Measurements from ENCODE around the gene PTTG1IP. TPM values are rescaled to one million over a fixed set of nuclear protein-coding genes. Genes with fewer than 3 reads are reported as not detected.

The PTTG1IP gene
- total and polyA plus RNA-seq, 10 of the 15 experiments (the other 5 are each of a cell fraction or from before 2014, with no cell fraction given) = 2.4 to 56.4 (median 44.4) TPM

GRCh38 chr21:44886113-44887075 is 12.9 kb upstream of the PTTG1IP start:
- ChIA-PET POLR2A (no interaction called here), CTCF (interaction anchor here (0.6 kb wide), 1 partner anchor 9 kb away, joined by 3 read pairs; no protein-coding TSS in a partner anchor), SMC1A (ENCODE audit: uncharacterized antibody, unreplicated experiment) (no interaction called here), RAD21 (ENCODE audit: unreplicated experiment) (no interaction called here)
- Histone ChIP-seq H3K9me3 (replicated peaks; ENCODE audit: control insufficient read depth, insufficient read depth, low read length) (no peaks in the 10 kb centered on the region), H3K4me1 (ENCODE audit: control insufficient read depth, insufficient read depth, low read length) (peaks cover 11% of the 10 kb centered on the region), H3K27me3 (replicated peaks in 1 of 2; ENCODE audit: control insufficient read depth in 2 of 2, insufficient read depth in 2 of 2, low read length in 1 of 2) (no peaks in the 10 kb centered on the region), H3K9ac (ENCODE audit: control insufficient read depth, insufficient read depth, low read length) (no peak overlapping the region), H3K4me2 (ENCODE audit: control insufficient read depth, insufficient read depth) (no peak overlapping the region), H3K79me2 (ENCODE audit: control insufficient read depth, insufficient read depth, low read length) (no peaks in the 10 kb centered on the region), H4K20me1 (ENCODE audit: control insufficient read depth, insufficient read depth) (no peaks in the 10 kb centered on the region), H3K27ac (ENCODE audit: control insufficient read depth, insufficient read depth) (no peak overlapping the region), H3K36me3 (ENCODE audit: control insufficient read depth in 2 of 2, insufficient read depth in 2 of 2, low read length in 1 of 2) (no peaks in the 10 kb centered on the region; a peak in 2 of 4 replicates), H3K4me3 (no peak overlapping the region), H2AFZ (ENCODE audit: control insufficient read depth, low read depth, low read length) (no peak overlapping the region)
- no peak for FAIRE-seq
- BruUV-seq (replicated peaks) = TSS peak; percentile 90
- WGBS (ENCODE audit: insufficient coverage, insufficient replicate concordance, low lambda C conversion rate, missing lambda C conversion rate) = 91% methylated on average over 41 of the region's 44 CpGs
- ATAC-seq = no peak
- intact Hi-C loops (cut with micrococcal nuclease; ENCODE audit: unreplicated experiment) (no loop called here), in situ Hi-C loops (cut with MboI) (loop anchor here (10.0 kb wide), 1 partner anchor 48 kb away; no protein-coding TSS in a partner anchor)
- DNase-seq (ENCODE audit: low read depth, low spot score) = no peak
- TF ChIP-seq ZNF687 (IDR thresholded peaks at IDR 0.05) (no peak), HDGF (IDR thresholded peaks at IDR 0.05) (no peak), BCL3 (IDR thresholded peaks at IDR 0.05; ENCODE audit: borderline replicate concordance, insufficient read depth, low read depth, low read length, poor library complexity, severe bottlenecking) (no peak), YY1 (IDR thresholded peaks at IDR 0.05; ENCODE audit: low read depth, low read length) (no peak)
